AG10803 (cell line): ENCODE results near the gene IPCEF1.

Experiments used
- DNase-seq: peaks from one replicate; pipeline ENCODE4 v3.0.0; 2010; ENCODE audit warnings: low read depth
- H3K4me3 ChIP-seq: 2 replicates; pipeline ENCODE4 v1.5.1; 2011; ENCODE audit warnings: mild to moderate bottlenecking, low read length, control low read depth
- CTCF ChIP-seq: conservative IDR thresholded peaks from 2 replicates; pipeline ENCODE4 v1.5.1; 2011; ENCODE audit warnings: mild to moderate bottlenecking, low read length, control low read depth, inconsistent platforms

The IPCEF1 gene

GRCh38 chr6:154134471-154135147, 222.0 kb downstream of the IPCEF1 start:
- no peak for DNase-seq
- H3K4me3 ChIP-seq = no peak overlapping the region
- no peak for TF ChIP-seq CTCF

- H3K4me3 ChIP-seq = no peak overlapping the region
- no peak for DNase-seq
- no peak for TF ChIP-seq CTCF
Measured at GRCh38 chr6:154127657-154128056, 228.9 kb downstream of the IPCEF1 start.

- TF ChIP-seq CTCF = no peak
- H3K4me3 ChIP-seq = no peak overlapping the region
- DNase-seq = no peak
Measured at GRCh38 chr6:154125421-154125820, 231.2 kb downstream of the IPCEF1 start.

GRCh38 chr6:154123155-154123956, 233.2 kb downstream of the IPCEF1 start:
- TF ChIP-seq CTCF = no peak
- no peak overlapping the region for H3K4me3 ChIP-seq
- DNase-seq = no peak

- DNase-seq = no peak
- TF ChIP-seq CTCF = no peak
- no peak overlapping the region for H3K4me3 ChIP-seq
Measured at GRCh38 chr6:154122195-154122925, 234.2 kb downstream of the IPCEF1 start.

- DNase-seq = no peak
- no peak for TF ChIP-seq CTCF
- H3K4me3 ChIP-seq = no peak overlapping the region
Measured at GRCh38 chr6:154117485-154117884, 239.1 kb downstream of the IPCEF1 start.

- TF ChIP-seq CTCF = no peak
- H3K4me3 ChIP-seq = no peak overlapping the region
- no peak for DNase-seq
Measured at GRCh38 chr6:154113392-154113791, 243.2 kb downstream of the IPCEF1 start.
